MM.1S (cell line): Measurements from ENCODE around the gene GALE.
A peak's percentile ranks its signal among the peaks of the same experiment; 100 is the strongest.
"Not testable (repeated sequence)": the region's sequence is repeated elsewhere in the genome, so short reads cannot be mapped to it uniquely, and the experiment has no call there.

ENCODE experiments used
- DNase-seq: peaks from one replicate; pipeline ENCODE4 v3.0.0-alpha.2; 2015
- H2AFZ ChIP-seq: fragments of 300-600 bp; sonication (generic); 2 replicates; pipeline ENCODE4 v1.6.0; 2016; ENCODE audit warnings: antibody characterized with exemption, low read length
- H3F3A ChIP-seq: fragments of 300-600 bp; sonication (generic); 2 replicates; pipeline ENCODE4 v1.6.1; 2016; ENCODE audit warnings: mild to moderate bottlenecking, antibody characterized with exemption, low read length, moderate library complexity, mixed read lengths; ENCODE audit not compliant: insufficient read depth
- H3K27ac ChIP-seq: fragments of 300-600 bp; sonication (generic); 2 replicates; pipeline ENCODE4 v1.5.1; 2016; ENCODE audit warnings: mild to moderate bottlenecking, low read length
- H3K27me3 ChIP-seq: fragments of 300-600 bp; sonication (generic); replicated peaks from 2 replicates; pipeline ENCODE4 v1.6.0; 2016; ENCODE audit warnings: low read length; ENCODE audit not compliant: insufficient read depth
- H3K36me3 ChIP-seq: fragments of 300-600 bp; sonication (generic); replicated peaks from 2 replicates; pipeline ENCODE4 v1.6.1; 2016; ENCODE audit warnings: mild to moderate bottlenecking, low read length, mixed read lengths; ENCODE audit not compliant: insufficient read depth
- H3K4me1 ChIP-seq: fragments of 300-600 bp; sonication (generic); 2 replicates; pipeline ENCODE4 v1.6.1; 2016; ENCODE audit warnings: low read length, mixed read lengths
- H3K4me2 ChIP-seq: fragments of 300-600 bp; sonication (generic); 2 replicates; pipeline ENCODE4 v1.6.0; 2016; ENCODE audit warnings: low read depth, low read length
- H3K4me3 ChIP-seq: fragments of 300-600 bp; sonication (generic); 2 replicates; pipeline ENCODE4 v1.5.1; 2016; ENCODE audit warnings: low read length, mixed read lengths
- H3K79me2 ChIP-seq: fragments of 300-600 bp; sonication (generic); 2 replicates; pipeline ENCODE4 v1.6.1; 2016; ENCODE audit warnings: mixed run types, low read length, mixed read lengths
- H3K9ac ChIP-seq: fragments of 300-600 bp; sonication (generic); 2 replicates; pipeline ENCODE4 v1.6.1; 2016; ENCODE audit warnings: low read length, mixed read lengths
- H3K9me2 ChIP-seq: fragments of 300-600 bp; sonication (generic); replicated peaks from 2 replicates; pipeline ENCODE4 v1.6.1; 2016; ENCODE audit warnings: mild to moderate bottlenecking, low read length, mixed read lengths; ENCODE audit not compliant: insufficient read depth
- H3K9me3 ChIP-seq: fragments of 300-600 bp; sonication (generic); replicated peaks from 2 replicates; pipeline ENCODE4 v1.6.1; 2016; ENCODE audit warnings: mild to moderate bottlenecking, low read length, mixed read lengths; ENCODE audit not compliant: insufficient read depth
- H4K20me1 ChIP-seq: fragments of 300-600 bp; sonication (generic); 2 replicates; pipeline ENCODE4 v1.6.1; 2016; ENCODE audit warnings: mild to moderate bottlenecking, low read length, moderate library complexity, mixed read lengths; ENCODE audit not compliant: insufficient read depth
- CTCF ChIP-seq: fragments of 300-600 bp; sonication (generic); IDR thresholded peaks from 2 replicates; pipeline ENCODE4 v1.5.1; 2016; ENCODE audit warnings: antibody characterized with exemption, low read length, mixed read lengths
- EZH2 ChIP-seq: fragments of 300-600 bp; sonication (generic); optimal IDR thresholded peaks from 2 replicates; pipeline ENCODE3; 2017; ENCODE audit warnings: low read depth, mild to moderate bottlenecking, antibody characterized with exemption, low read length, mixed read lengths
- EZH2phosphoT487 ChIP-seq: fragments of 300-600 bp; sonication (generic); IDR thresholded peaks from 2 replicates; pipeline ENCODE4 v1.6.1; 2018; ENCODE audit warnings: antibody characterized with exemption, low read length

GALE gene

GRCh38 chr1:23837908-23838307 is 37.4 kb upstream of the GALE start:
- Histone ChIP-seq H3K27me3 (peaks cover 16% of the 10 kb centered on the region), H3K4me1 (no peaks in the 10 kb centered on the region), H3K4me3 (peak overlapping the region; percentile 39), H3K4me2 (peak overlapping the region; percentile 83; the same call in 1 of the 2 replicates), H3F3A (no peaks in the 10 kb centered on the region), H2AFZ (peak overlapping the region; percentile 47; the same call in 1 of the 2 replicates), H3K9ac (no peak overlapping the region), H3K36me3 (no peaks in the 10 kb centered on the region), H3K27ac (no peak overlapping the region), H4K20me1 (no peaks in the 10 kb centered on the region), H3K9me2 (no peaks in the 10 kb centered on the region), H3K9me3 (no peaks in the 10 kb centered on the region), H3K79me2 (no peaks in the 10 kb centered on the region)
- no peak for TF ChIP-seq CTCF
- no peak for DNase-seq

DNA sequence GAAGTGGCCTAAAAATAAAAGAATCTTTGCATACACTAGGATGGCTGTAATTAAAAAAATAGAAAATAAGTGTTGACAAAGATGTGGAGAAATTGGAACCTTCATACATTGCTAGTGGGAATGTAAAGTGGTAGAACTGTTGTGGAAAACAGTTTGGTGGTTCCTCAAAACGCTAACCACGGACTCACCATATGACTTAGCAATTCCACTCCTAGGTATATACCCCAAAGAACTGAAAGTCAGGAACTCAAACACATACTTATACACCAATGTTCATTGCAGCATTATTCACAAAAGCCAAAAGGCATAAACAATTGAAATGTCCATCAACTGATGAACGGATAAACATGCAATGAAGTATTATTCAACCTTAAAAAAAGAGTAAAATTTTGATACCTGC is 35.5 kb upstream of the GALE start:
- no peak for DNase-seq
- Histone ChIP-seq H2AFZ (no peak overlapping the region), H3K4me2 (no peak overlapping the region)

GRCh38 chr1:23834156-23834555 is 33.6 kb upstream of the GALE start:
- peaks cover 16% of the 10 kb centered on the region for H3K27me3 ChIP-seq
- not testable (repeated sequence) for H3K79me2 ChIP-seq, H3K9me2 ChIP-seq, H3K9ac ChIP-seq, H2AFZ ChIP-seq, DNase-seq, H4K20me1 ChIP-seq, H3K4me2 ChIP-seq, H3K27ac ChIP-seq, H3F3A ChIP-seq, H3K4me3 ChIP-seq, H3K9me3 ChIP-seq, H3K4me1 ChIP-seq, H3K36me3 ChIP-seq

More for the DNA sequence above, 35.5 kb upstream of the GALE start:
- no peaks in the 10 kb centered on the region for H4K20me1 ChIP-seq
- no peaks in the 10 kb centered on the region for H3K9me2 ChIP-seq
- no peaks in the 10 kb centered on the region for H3K9me3 ChIP-seq
- H3K4me1 ChIP-seq = no peaks in the 10 kb centered on the region
- no peaks in the 10 kb centered on the region for H3K79me2 ChIP-seq
- H3K9ac ChIP-seq = no peak overlapping the region
- peaks cover 16% of the 10 kb centered on the region for H3K27me3 ChIP-seq
- no peak for TF ChIP-seq CTCF
- TF ChIP-seq EZH2 = no peak
- H3K36me3 ChIP-seq = no peaks in the 10 kb centered on the region
- H3F3A ChIP-seq = no peaks in the 10 kb centered on the region
- no peak overlapping the region for H3K4me3 ChIP-seq
- H3K27ac ChIP-seq = no peak overlapping the region

GRCh38 chr1:23827717-23828116 is 27.2 kb upstream of the GALE start:
- no peaks in the 10 kb centered on the region for H3K9me3 ChIP-seq
- no peaks in the 10 kb centered on the region for H3K9me2 ChIP-seq
- H3K27me3 ChIP-seq = no peaks in the 10 kb centered on the region
- H3K4me1 ChIP-seq = 0 out of 2 replicates have a peak, but pooled peaks cover 7% of the 10 kb centered on the region
- no peak overlapping the region for H3K27ac ChIP-seq
- H2AFZ ChIP-seq = no peak overlapping the region
- H3K79me2 ChIP-seq = peaks cover 16% of the 10 kb centered on the region
- H3K4me2 ChIP-seq = no peak overlapping the region
- no peak overlapping the region for H3K4me3 ChIP-seq
- no peak overlapping the region for H3K9ac ChIP-seq
- no peaks in the 10 kb centered on the region for H3K36me3 ChIP-seq
- H4K20me1 ChIP-seq = no peaks in the 10 kb centered on the region
- no peak for DNase-seq
- no peaks in the 10 kb centered on the region for H3F3A ChIP-seq
- TF ChIP-seq EZH2phosphoT487 (no peak), EZH2 (no peak), CTCF (no peak)

- not testable (repeated sequence) for H3K9ac ChIP-seq, H3F3A ChIP-seq, H3K4me3 ChIP-seq, H2AFZ ChIP-seq, H3K36me3 ChIP-seq, H3K4me1 ChIP-seq, H4K20me1 ChIP-seq, H3K9me2 ChIP-seq, DNase-seq, H3K27me3 ChIP-seq, H3K27ac ChIP-seq, H3K9me3 ChIP-seq
- H3K79me2 ChIP-seq = peaks cover 16% of the 10 kb centered on the region
- peak overlapping the region; percentile 80; the same call in 1 of the 2 replicates for H3K4me2 ChIP-seq
Observed at GRCh38 chr1:23826590-23826989, 26.0 kb upstream of the GALE start.
